ENCODE results near the gene ARHGAP26.
"Not testable (repeated sequence)": the region's sequence is repeated elsewhere in the genome, so short reads cannot be mapped to it uniquely, and the experiment has no call there.

ARHGAP26 gene

GRCh38 chr5:142925795-142926194 is 155.6 kb downstream of the ARHGAP26 start:
- Histone ChIP-seq H3K27ac (ENCODE audit: low read depth, low read length) (no peak overlapping the region), H3F3A (ENCODE audit: control insufficient read depth, insufficient read depth) (no peaks in the 10 kb centered on the region), H3K9me2 (replicated peaks; ENCODE audit: control insufficient read depth, low read length) (no peaks in the 10 kb centered on the region), H3K9me3 (ENCODE audit: control insufficient read depth, insufficient read depth, low read length) (no peaks in the 10 kb centered on the region), H3K27me3 (ENCODE audit: control insufficient read depth, low read length) (no peaks in the 10 kb centered on the region), H3K79me2 (ENCODE audit: control insufficient read depth, low read length) (no peaks in the 10 kb centered on the region), H3K4me2 (ENCODE audit: low read length) (no peak overlapping the region), H3K36me3 (ENCODE audit: control insufficient read depth, low read length) (no peaks in the 10 kb centered on the region), H3K4me1 (ENCODE audit: control insufficient read depth, low read length) (no peaks in the 10 kb centered on the region), H3K4me3 (ENCODE audit: low read length) (no peak overlapping the region), H4K20me1 (ENCODE audit: control insufficient read depth, insufficient read depth, low read depth, low read length) (no peaks in the 10 kb centered on the region)
- TF ChIP-seq, protein P1, sequence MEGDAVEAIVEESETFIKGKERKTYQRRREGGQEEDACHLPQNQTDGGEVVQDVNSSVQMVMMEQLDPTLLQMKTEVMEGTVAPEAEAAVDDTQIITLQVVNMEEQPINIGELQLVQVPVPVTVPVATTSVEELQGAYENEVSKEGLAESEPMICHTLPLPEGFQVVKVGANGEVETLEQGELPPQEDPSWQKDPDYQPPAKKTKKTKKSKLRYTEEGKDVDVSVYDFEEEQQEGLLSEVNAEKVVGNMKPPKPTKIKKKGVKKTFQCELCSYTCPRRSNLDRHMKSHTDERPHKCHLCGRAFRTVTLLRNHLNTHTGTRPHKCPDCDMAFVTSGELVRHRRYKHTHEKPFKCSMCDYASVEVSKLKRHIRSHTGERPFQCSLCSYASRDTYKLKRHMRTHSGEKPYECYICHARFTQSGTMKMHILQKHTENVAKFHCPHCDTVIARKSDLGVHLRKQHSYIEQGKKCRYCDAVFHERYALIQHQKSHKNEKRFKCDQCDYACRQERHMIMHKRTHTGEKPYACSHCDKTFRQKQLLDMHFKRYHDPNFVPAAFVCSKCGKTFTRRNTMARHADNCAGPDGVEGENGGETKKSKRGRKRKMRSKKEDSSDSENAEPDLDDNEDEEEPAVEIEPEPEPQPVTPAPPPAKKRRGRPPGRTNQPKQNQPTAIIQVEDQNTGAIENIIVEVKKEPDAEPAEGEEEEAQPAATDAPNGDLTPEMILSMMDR (IDR thresholded peaks at IDR 0.05; ENCODE audit: low read depth, low read length, poor library complexity, severe bottlenecking): no peak
- no peak for TF ChIP-seq EZH2phosphoT487 (IDR thresholded peaks at IDR 0.05; ENCODE audit: borderline replicate concordance, low read length)

DNA sequence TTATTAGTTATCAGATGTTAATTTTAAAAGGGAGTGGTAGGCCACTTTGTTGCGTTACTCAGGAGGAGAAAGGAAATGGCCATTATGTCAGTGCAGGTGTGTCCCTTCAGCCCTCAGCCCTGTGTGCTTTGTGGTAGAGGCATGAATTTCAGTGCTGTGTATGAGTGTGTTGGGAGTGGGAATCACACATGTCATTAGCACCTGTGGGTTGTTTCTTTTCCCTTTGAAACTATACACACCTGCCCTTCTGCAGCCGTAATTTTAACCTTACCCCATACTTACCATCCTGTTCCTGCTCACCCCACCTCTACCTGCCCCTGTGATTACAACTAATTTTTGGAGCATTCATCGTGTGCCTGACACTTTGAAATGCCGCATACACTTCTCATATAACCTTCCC is 156.4 kb downstream of the ARHGAP26 start:
- Histone ChIP-seq H4K20me1 (ENCODE audit: control insufficient read depth, insufficient read depth, low read depth, low read length) (no peaks in the 10 kb centered on the region), H3F3A (ENCODE audit: control insufficient read depth, insufficient read depth) (no peaks in the 10 kb centered on the region), H3K27ac (ENCODE audit: low read depth, low read length) (no peak overlapping the region), H3K27me3 (ENCODE audit: control insufficient read depth, low read length) (no peaks in the 10 kb centered on the region), H3K79me2 (ENCODE audit: control insufficient read depth, low read length) (no peaks in the 10 kb centered on the region), H3K4me1 (ENCODE audit: control insufficient read depth, low read length) (no peaks in the 10 kb centered on the region), H3K9me3 (ENCODE audit: control insufficient read depth, insufficient read depth, low read length) (no peaks in the 10 kb centered on the region), H3K4me2 (ENCODE audit: low read length) (no peak overlapping the region), H3K36me3 (ENCODE audit: control insufficient read depth, low read length) (no peaks in the 10 kb centered on the region), H3K4me3 (ENCODE audit: low read length) (no peak overlapping the region), H3K9me2 (replicated peaks; ENCODE audit: control insufficient read depth, low read length) (no peaks in the 10 kb centered on the region)
- no peak for TF ChIP-seq EZH2phosphoT487 (IDR thresholded peaks at IDR 0.05; ENCODE audit: borderline replicate concordance, low read length)
- TF ChIP-seq, protein P1 (IDR thresholded peaks at IDR 0.05; ENCODE audit: low read depth, low read length, poor library complexity, severe bottlenecking): no peak

DNA sequence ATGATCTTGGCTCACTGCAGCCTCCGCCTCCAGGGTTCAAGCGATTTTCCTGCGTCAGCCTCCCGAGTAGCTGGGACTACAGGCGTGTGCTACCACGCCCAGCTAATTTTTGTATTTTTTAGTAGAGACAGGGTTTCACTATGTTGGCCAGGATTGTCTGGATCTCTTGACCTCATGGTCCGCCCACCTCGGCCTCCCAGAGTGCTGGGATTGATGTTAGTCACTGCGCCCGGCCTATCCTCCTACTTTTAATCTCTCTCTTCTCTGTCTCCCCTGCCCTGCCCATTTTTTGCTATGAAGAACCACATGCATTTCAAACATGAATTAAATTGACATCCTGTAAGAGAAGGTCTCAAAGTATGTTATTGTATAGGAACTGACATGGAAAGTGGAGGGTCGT is 158.8 kb downstream of the ARHGAP26 start:
- H3K27ac ChIP-seq (ENCODE audit: low read depth, low read length); H4K20me1 ChIP-seq (ENCODE audit: control insufficient read depth, insufficient read depth, low read depth, low read length); H3K4me3 ChIP-seq (ENCODE audit: low read length); H3K9me3 ChIP-seq (ENCODE audit: control insufficient read depth, insufficient read depth, low read length); H3K79me2 ChIP-seq (ENCODE audit: control insufficient read depth, low read length); H3K36me3 ChIP-seq (ENCODE audit: control insufficient read depth, low read length); H3F3A ChIP-seq (ENCODE audit: control insufficient read depth, insufficient read depth); H3K4me1 ChIP-seq (ENCODE audit: control insufficient read depth, low read length); H3K27me3 ChIP-seq (ENCODE audit: control insufficient read depth, low read length); H3K9me2 ChIP-seq (replicated peaks; ENCODE audit: control insufficient read depth, low read length); H3K4me2 ChIP-seq (ENCODE audit: low read length): not testable (repeated sequence)

GRCh38 chr5:142929587-142929986 is 159.4 kb downstream of the ARHGAP26 start:
- Histone ChIP-seq H4K20me1 (ENCODE audit: control insufficient read depth, insufficient read depth, low read depth, low read length) (no peaks in the 10 kb centered on the region), H3K27me3 (ENCODE audit: control insufficient read depth, low read length) (no peaks in the 10 kb centered on the region), H3K4me1 (ENCODE audit: control insufficient read depth, low read length) (no peaks in the 10 kb centered on the region), H3K36me3 (ENCODE audit: control insufficient read depth, low read length) (no peaks in the 10 kb centered on the region), H3K9me3 (ENCODE audit: control insufficient read depth, insufficient read depth, low read length) (no peaks in the 10 kb centered on the region), H3K27ac (ENCODE audit: low read depth, low read length) (no peak overlapping the region), H3K4me2 (ENCODE audit: low read length) (no peak overlapping the region), H3F3A (ENCODE audit: control insufficient read depth, insufficient read depth) (no peaks in the 10 kb centered on the region), H3K4me3 (ENCODE audit: low read length) (no peak overlapping the region), H3K79me2 (ENCODE audit: control insufficient read depth, low read length) (no peaks in the 10 kb centered on the region), H3K9me2 (replicated peaks; ENCODE audit: control insufficient read depth, low read length) (no peaks in the 10 kb centered on the region)
- TF ChIP-seq, protein P1 (IDR thresholded peaks at IDR 0.05; ENCODE audit: low read depth, low read length, poor library complexity, severe bottlenecking): no peak
- no peak for TF ChIP-seq EZH2phosphoT487 (IDR thresholded peaks at IDR 0.05; ENCODE audit: borderline replicate concordance, low read length)

All from DOHH2 (cell line).